ENCODE data around the gene MGAT5B.

Gene MGAT5B

GRCh38 chr17:76940738-76941350 lies 72.6 kb downstream of the MGAT5B start:
- TF ChIP-seq TAF1 (IDR thresholded peaks at IDR 0.05; ENCODE audit: borderline replicate concordance, insufficient read depth, low read length) = no peak
- no peak for TF ChIP-seq SIN3A (IDR thresholded peaks at IDR 0.05; ENCODE audit: borderline replicate concordance, insufficient read depth, low read length)
- TF ChIP-seq, protein P1, sequence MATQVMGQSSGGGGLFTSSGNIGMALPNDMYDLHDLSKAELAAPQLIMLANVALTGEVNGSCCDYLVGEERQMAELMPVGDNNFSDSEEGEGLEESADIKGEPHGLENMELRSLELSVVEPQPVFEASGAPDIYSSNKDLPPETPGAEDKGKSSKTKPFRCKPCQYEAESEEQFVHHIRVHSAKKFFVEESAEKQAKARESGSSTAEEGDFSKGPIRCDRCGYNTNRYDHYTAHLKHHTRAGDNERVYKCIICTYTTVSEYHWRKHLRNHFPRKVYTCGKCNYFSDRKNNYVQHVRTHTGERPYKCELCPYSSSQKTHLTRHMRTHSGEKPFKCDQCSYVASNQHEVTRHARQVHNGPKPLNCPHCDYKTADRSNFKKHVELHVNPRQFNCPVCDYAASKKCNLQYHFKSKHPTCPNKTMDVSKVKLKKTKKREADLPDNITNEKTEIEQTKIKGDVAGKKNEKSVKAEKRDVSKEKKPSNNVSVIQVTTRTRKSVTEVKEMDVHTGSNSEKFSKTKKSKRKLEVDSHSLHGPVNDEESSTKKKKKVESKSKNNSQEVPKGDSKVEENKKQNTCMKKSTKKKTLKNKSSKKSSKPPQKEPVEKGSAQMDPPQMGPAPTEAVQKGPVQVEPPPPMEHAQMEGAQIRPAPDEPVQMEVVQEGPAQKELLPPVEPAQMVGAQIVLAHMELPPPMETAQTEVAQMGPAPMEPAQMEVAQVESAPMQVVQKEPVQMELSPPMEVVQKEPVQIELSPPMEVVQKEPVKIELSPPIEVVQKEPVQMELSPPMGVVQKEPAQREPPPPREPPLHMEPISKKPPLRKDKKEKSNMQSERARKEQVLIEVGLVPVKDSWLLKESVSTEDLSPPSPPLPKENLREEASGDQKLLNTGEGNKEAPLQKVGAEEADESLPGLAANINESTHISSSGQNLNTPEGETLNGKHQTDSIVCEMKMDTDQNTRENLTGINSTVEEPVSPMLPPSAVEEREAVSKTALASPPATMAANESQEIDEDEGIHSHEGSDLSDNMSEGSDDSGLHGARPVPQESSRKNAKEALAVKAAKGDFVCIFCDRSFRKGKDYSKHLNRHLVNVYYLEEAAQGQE (IDR thresholded peaks at IDR 0.05; ENCODE audit: insufficient read depth in 1 of 2, low read depth in 2 of 2, low read length in 2 of 2) = no peak
- no peak for TF ChIP-seq FOXP2 (optimal IDR thresholded peaks at IDR 0.05; ENCODE audit: borderline replicate concordance, extremely low read depth, extremely low read length, insufficient read depth)
- no peak for TF ChIP-seq POLR2AphosphoS5 (IDR thresholded peaks at IDR 0.05; ENCODE audit: low read depth, low read length)

GRCh38 chr17:76943202-76943601 lies 75.0 kb downstream of the MGAT5B start:
- no peak for TF ChIP-seq POLR2AphosphoS5 (IDR thresholded peaks at IDR 0.05; ENCODE audit: low read depth, low read length)
- no peak for TF ChIP-seq TAF1 (IDR thresholded peaks at IDR 0.05; ENCODE audit: borderline replicate concordance, insufficient read depth, low read length)
- TF ChIP-seq, protein P1 (IDR thresholded peaks at IDR 0.05; ENCODE audit: insufficient read depth in 1 of 2, low read depth in 2 of 2, low read length in 2 of 2) = no peak
- no peak for TF ChIP-seq SIN3A (IDR thresholded peaks at IDR 0.05; ENCODE audit: borderline replicate concordance, insufficient read depth, low read length)
- TF ChIP-seq FOXP2 (optimal IDR thresholded peaks at IDR 0.05; ENCODE audit: borderline replicate concordance, extremely low read depth, extremely low read length, insufficient read depth) = no peak

- TF ChIP-seq, protein P1 (IDR thresholded peaks at IDR 0.05; ENCODE audit: insufficient read depth in 1 of 2, low read depth in 2 of 2, low read length in 2 of 2) = no peak
- no peak for TF ChIP-seq POLR2AphosphoS5 (IDR thresholded peaks at IDR 0.05; ENCODE audit: low read depth, low read length)
- TF ChIP-seq SIN3A (IDR thresholded peaks at IDR 0.05; ENCODE audit: borderline replicate concordance, insufficient read depth, low read length) = no peak
- TF ChIP-seq FOXP2 (optimal IDR thresholded peaks at IDR 0.05; ENCODE audit: borderline replicate concordance, extremely low read depth, extremely low read length, insufficient read depth) = no peak
- no peak for TF ChIP-seq TAF1 (IDR thresholded peaks at IDR 0.05; ENCODE audit: borderline replicate concordance, insufficient read depth, low read length)
These were observed 75.6 kb downstream of the MGAT5B start for GRCh38 chr17:76943781-76944213.

DNA sequence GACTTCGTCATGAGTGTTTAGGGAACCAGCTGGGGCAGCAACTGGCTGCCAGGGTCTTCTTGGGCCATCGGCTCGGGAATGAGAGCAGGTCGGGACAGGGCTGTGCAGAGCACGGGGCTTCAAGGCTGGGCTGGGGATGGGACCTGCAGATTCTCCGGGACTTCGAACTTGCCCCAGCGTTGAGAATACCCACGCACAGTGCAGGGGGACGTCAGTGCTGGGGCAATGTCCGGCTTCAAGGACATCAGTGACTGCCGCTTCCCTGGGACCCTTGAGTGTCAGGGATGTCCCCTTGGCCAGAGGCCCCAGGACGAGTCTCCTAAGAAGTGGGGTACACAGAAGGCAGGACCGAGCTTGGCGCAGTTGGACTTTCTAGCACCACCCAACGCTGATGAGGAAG lies 76.3 kb downstream of the MGAT5B start:
- TF ChIP-seq, protein P1 (IDR thresholded peaks at IDR 0.05; ENCODE audit: insufficient read depth in 1 of 2, low read depth in 2 of 2, low read length in 2 of 2) = no peak
- TF ChIP-seq SIN3A (IDR thresholded peaks at IDR 0.05; ENCODE audit: borderline replicate concordance, insufficient read depth, low read length) = no peak
- no peak for TF ChIP-seq FOXP2 (optimal IDR thresholded peaks at IDR 0.05; ENCODE audit: borderline replicate concordance, extremely low read depth, extremely low read length, insufficient read depth)
- TF ChIP-seq POLR2AphosphoS5 (IDR thresholded peaks at IDR 0.05; ENCODE audit: low read depth, low read length) = no peak
- TF ChIP-seq TAF1 (IDR thresholded peaks at IDR 0.05; ENCODE audit: borderline replicate concordance, insufficient read depth, low read length) = no peak

All from PFSK-1 (cell line).